ENCODE measurements around the gene SMIM44.

GRCh38 chr19:3508771-3509535, 25.7 kb upstream of the SMIM44 start:
- TF ChIP-seq CSDC2 (CRISPR knock-in tag; IDR thresholded peaks at IDR 0.05): no peak
- no peak for TF ChIP-seq ARNTL (CRISPR knock-in tag; IDR thresholded peaks at IDR 0.05; ENCODE audit: borderline replicate concordance, low read depth)
- no peak for TF ChIP-seq ZNF8 (CRISPR knock-in tag; IDR thresholded peaks at IDR 0.05)
- no peak for TF ChIP-seq PATZ1 (CRISPR knock-in tag; IDR thresholded peaks at IDR 0.05; ENCODE audit: borderline replicate concordance)
- TF ChIP-seq TOX (CRISPR knock-in tag; IDR thresholded peaks at IDR 0.05; ENCODE audit: borderline replicate concordance): no peak
- no peak for TF ChIP-seq BACH2 (CRISPR knock-in tag; IDR thresholded peaks at IDR 0.05; ENCODE audit: borderline replicate concordance)
- TF ChIP-seq, protein P1, sequence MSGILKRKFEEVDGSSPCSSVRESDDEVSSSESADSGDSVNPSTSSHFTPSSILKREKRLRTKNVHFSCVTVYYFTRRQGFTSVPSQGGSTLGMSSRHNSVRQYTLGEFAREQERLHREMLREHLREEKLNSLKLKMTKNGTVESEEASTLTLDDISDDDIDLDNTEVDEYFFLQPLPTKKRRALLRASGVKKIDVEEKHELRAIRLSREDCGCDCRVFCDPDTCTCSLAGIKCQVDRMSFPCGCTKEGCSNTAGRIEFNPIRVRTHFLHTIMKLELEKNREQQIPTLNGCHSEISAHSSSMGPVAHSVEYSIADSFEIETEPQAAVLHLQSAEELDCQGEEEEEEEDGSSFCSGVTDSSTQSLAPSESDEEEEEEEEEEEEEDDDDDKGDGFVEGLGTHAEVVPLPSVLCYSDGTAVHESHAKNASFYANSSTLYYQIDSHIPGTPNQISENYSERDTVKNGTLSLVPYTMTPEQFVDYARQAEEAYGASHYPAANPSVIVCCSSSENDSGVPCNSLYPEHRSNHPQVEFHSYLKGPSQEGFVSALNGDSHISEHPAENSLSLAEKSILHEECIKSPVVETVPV (CRISPR knock-in tag; IDR thresholded peaks at IDR 0.05): no peak
- TF ChIP-seq ISL1 (CRISPR knock-in tag; IDR thresholded peaks at IDR 0.05): no peak
- TF ChIP-seq CREB5 (CRISPR knock-in tag; IDR thresholded peaks at IDR 0.05; ENCODE audit: low read depth): no peak

Measured in SK-N-SH treated with all-trans-retinoic acid at 6 μM for 48 hours (cell line).